ENCODE results near the gene KRIT1. TPM values are rescaled to one million over a fixed set of nuclear protein-coding genes. Genes with fewer than 3 reads are reported as not detected.

Gene KRIT1
- total and polyA plus RNA-seq, 2 donors (not counting 1 experiment from before 2014, with no cell fraction given) = 52.3 to 53.0 TPM

GRCh38 chr7:92292981-92293380, 47.3 kb upstream of the KRIT1 start:
- Histone ChIP-seq H3K4me1 (ENCODE audit: control insufficient read depth, extremely low read depth, insufficient read depth, low read length) (no peaks in the 10 kb centered on the region), H3K36me3 (ENCODE audit: control insufficient read depth, insufficient read depth, low read length) (no peaks in the 10 kb centered on the region), H3K4me3 (replicated peaks in 1 of 4; ENCODE audit: control extremely low read depth in 1 of 4, insufficient read depth in 1 of 4, low read depth in 3 of 4, low read length in 4 of 4) (no peak overlapping the region), H4K20me1 (ENCODE audit: control insufficient read depth, extremely low read depth, insufficient read depth, low read length) (no peaks in the 10 kb centered on the region), H3K9ac (ENCODE audit: insufficient read depth, low read length) (no peak overlapping the region), H3K4me2 (ENCODE audit: extremely low read depth, insufficient read depth, low read length) (no peak overlapping the region), H3K27ac (ENCODE audit: insufficient read depth, low read length) (no peak overlapping the region), H2AFZ (ENCODE audit: low read length) (no peak overlapping the region), H3K79me2 (ENCODE audit: control insufficient read depth, insufficient read depth, low read length) (peaks cover 8% of the 10 kb centered on the region), H3K9me3 (ENCODE audit: control insufficient read depth, insufficient read depth, low read depth, low read length) (no peaks in the 10 kb centered on the region), H3K27me3 (ENCODE audit: control insufficient read depth, insufficient read depth, low read length) (no peaks in the 10 kb centered on the region)
- no peak for DNase-seq (ENCODE audit: low read depth in 2 of 2)
- TF ChIP-seq CTCF (conservative IDR thresholded peaks at IDR 0.05 in 1 of 2, IDR thresholded peaks at IDR 0.05 in 1 of 2; ENCODE audit: low read depth in 1 of 2, low read length in 2 of 2) (no peak), EZH2 (IDR thresholded peaks at IDR 0.05; ENCODE audit: low read length, missing control alignments) (no peak)

DNA sequence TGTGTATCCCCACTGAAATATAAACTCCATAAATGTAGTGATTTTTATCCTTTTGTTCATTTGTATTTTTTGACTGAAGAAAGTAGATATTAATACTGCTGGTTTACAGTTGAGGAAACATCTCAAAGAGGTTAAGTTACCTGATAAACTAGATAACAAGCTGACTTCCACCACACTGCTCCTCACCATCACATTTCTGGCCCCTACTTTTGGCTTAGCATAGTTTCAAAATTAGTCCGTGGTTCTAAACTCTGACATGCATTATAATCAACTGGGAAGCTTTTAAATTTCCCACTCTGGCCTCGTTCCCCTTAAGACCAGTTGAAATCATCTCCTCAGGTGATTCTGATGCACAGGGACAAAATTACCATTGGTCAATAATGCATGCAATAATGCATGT, 43.6 kb upstream of the KRIT1 start:
- H3K9ac ChIP-seq (ENCODE audit: insufficient read depth, low read length) = no peak overlapping the region
- H2AFZ ChIP-seq (ENCODE audit: low read length) = no peak overlapping the region
- H3K79me2 ChIP-seq (ENCODE audit: control insufficient read depth, insufficient read depth, low read length) = peaks cover 9% of the 10 kb centered on the region
- H3K4me3 ChIP-seq (replicated peaks in 1 of 4; ENCODE audit: control extremely low read depth in 1 of 4, insufficient read depth in 1 of 4, low read depth in 3 of 4, low read length in 4 of 4) = no peak overlapping the region
- TF ChIP-seq CTCF (conservative IDR thresholded peaks at IDR 0.05 in 1 of 2, IDR thresholded peaks at IDR 0.05 in 1 of 2; ENCODE audit: low read depth in 1 of 2, low read length in 2 of 2) (no peak), EZH2 (IDR thresholded peaks at IDR 0.05; ENCODE audit: low read length, missing control alignments) (no peak)
- H3K4me2 ChIP-seq (ENCODE audit: extremely low read depth, insufficient read depth, low read length) = no peak overlapping the region
- no peaks in the 10 kb centered on the region for H3K36me3 ChIP-seq (ENCODE audit: control insufficient read depth, insufficient read depth, low read length)
- no peak for DNase-seq (ENCODE audit: low read depth in 2 of 2)
- no peaks in the 10 kb centered on the region for H3K4me1 ChIP-seq (ENCODE audit: control insufficient read depth, extremely low read depth, insufficient read depth, low read length)
- no peaks in the 10 kb centered on the region for H3K27me3 ChIP-seq (ENCODE audit: control insufficient read depth, insufficient read depth, low read length)
- no peaks in the 10 kb centered on the region for H3K9me3 ChIP-seq (ENCODE audit: control insufficient read depth, insufficient read depth, low read depth, low read length)
- H3K27ac ChIP-seq (ENCODE audit: insufficient read depth, low read length) = no peak overlapping the region
- no peaks in the 10 kb centered on the region for H4K20me1 ChIP-seq (ENCODE audit: control insufficient read depth, extremely low read depth, insufficient read depth, low read length)

DNA sequence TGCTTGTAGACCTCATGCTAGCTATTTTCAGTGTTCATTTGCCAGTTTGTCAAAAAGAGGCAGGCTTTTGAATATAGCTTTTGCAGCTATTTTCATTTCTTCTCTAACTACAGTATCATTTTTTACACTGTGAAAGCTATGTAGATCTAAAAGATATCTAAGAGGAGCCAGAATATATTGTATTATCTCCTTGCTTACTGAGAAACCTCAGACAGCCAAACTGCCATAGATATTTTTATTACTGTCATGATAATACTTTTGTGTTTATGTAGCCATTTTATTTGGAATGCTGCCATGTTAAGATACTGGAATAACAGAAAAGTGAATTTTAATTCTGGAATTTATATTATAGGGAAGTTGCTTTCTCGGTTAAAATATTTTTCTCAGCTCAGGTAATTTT, 37.2 kb upstream of the KRIT1 start:
- H3K27ac ChIP-seq (ENCODE audit: insufficient read depth, low read length) = no peak overlapping the region
- no peaks in the 10 kb centered on the region for H3K27me3 ChIP-seq (ENCODE audit: control insufficient read depth, insufficient read depth, low read length)
- peaks cover 1% of the 10 kb centered on the region for H3K79me2 ChIP-seq (ENCODE audit: control insufficient read depth, insufficient read depth, low read length)
- no peak overlapping the region for H3K4me2 ChIP-seq (ENCODE audit: extremely low read depth, insufficient read depth, low read length)
- no peak overlapping the region for H3K4me3 ChIP-seq (replicated peaks in 1 of 4; ENCODE audit: control extremely low read depth in 1 of 4, insufficient read depth in 1 of 4, low read depth in 3 of 4, low read length in 4 of 4)
- no peaks in the 10 kb centered on the region for H3K36me3 ChIP-seq (ENCODE audit: control insufficient read depth, insufficient read depth, low read length)
- no peak overlapping the region for H3K9ac ChIP-seq (ENCODE audit: insufficient read depth, low read length)
- DNase-seq (ENCODE audit: low read depth in 2 of 2) = no peak
- H2AFZ ChIP-seq (ENCODE audit: low read length) = no peak overlapping the region
- no peaks in the 10 kb centered on the region for H4K20me1 ChIP-seq (ENCODE audit: control insufficient read depth, extremely low read depth, insufficient read depth, low read length)
- H3K4me1 ChIP-seq (ENCODE audit: control insufficient read depth, extremely low read depth, insufficient read depth, low read length) = no peaks in the 10 kb centered on the region
- no peaks in the 10 kb centered on the region for H3K9me3 ChIP-seq (ENCODE audit: control insufficient read depth, insufficient read depth, low read depth, low read length)
- TF ChIP-seq CTCF (conservative IDR thresholded peaks at IDR 0.05 in 1 of 2, IDR thresholded peaks at IDR 0.05 in 1 of 2; ENCODE audit: low read depth in 1 of 2, low read length in 2 of 2) (no peak), EZH2 (IDR thresholded peaks at IDR 0.05; ENCODE audit: low read length, missing control alignments) (no peak)
